ENCODE measurements around the gene PTPRC. TPM values are rescaled to one million over a fixed set of nuclear protein-coding genes. Genes with fewer than 3 reads are reported as not detected.

The PTPRC gene
- total RNA-seq, 2 experiments from 2014 or later: 475 to 499 TPM

- intact Hi-C loops (cut with micrococcal nuclease): loop anchor here (2.0 to 5.0 kb wide), 3 partner anchors 34 to 516 kb away; no protein-coding TSS in a partner anchor
- CTCF ChIA-PET: interaction anchor here (0.7 to 6.0 kb wide), 4 partner anchors 7 to 71 kb away, joined by 3 to 27 read pairs (median 4); no protein-coding TSS in a partner anchor
- POLR2A ChIA-PET: interaction anchor here (0.8 to 6.5 kb wide), 10 partner anchors 13 to 88 kb away, joined by 3 to 67 read pairs (median 16); partner anchors contain the start of gene PTPRC
- no peak for DNase-seq
- H3K4me3 Mint-ChIP-seq: peak overlapping the region; percentile 67
- peak overlapping the region; percentile 90 for H3K27ac Mint-ChIP-seq
- no peaks in the 10 kb centered on the region for H3K9me3 Mint-ChIP-seq
- peaks cover 86% of the 10 kb centered on the region for H3K4me1 Mint-ChIP-seq (ENCODE audit: low read depth)
- no peak for TF ChIP-seq CTCF (IDR thresholded peaks at IDR 0.05)
- H3K27me3 Mint-ChIP-seq: no peaks in the 10 kb centered on the region
- H3K36me3 Mint-ChIP-seq (ENCODE audit: low read depth): peaks cover 65% of the 10 kb centered on the region
- ATAC-seq: no peak
Observed at GRCh38 chr1:198682850-198683249, 44.0 kb downstream of the PTPRC start.

- ATAC-seq: no peak
- intact Hi-C loops (cut with micrococcal nuclease): loop anchor here (2.0 to 5.0 kb wide), 3 partner anchors 35 to 516 kb away; no protein-coding TSS in a partner anchor
- no peak for DNase-seq
- peak overlapping the region; percentile 90 for H3K27ac Mint-ChIP-seq
- POLR2A ChIA-PET: interaction anchor here (0.7 to 6.5 kb wide), 8 partner anchors 14 to 273 kb away, joined by 3 to 67 read pairs (median 26); partner anchors contain the start of gene PTPRC
- TF ChIP-seq CTCF (IDR thresholded peaks at IDR 0.05): no peak
- H3K4me1 Mint-ChIP-seq (ENCODE audit: low read depth): peaks cover 86% of the 10 kb centered on the region
- CTCF ChIA-PET: interaction anchor here (6.0 kb wide), 1 partner anchor 34 kb away, joined by 27 read pairs; no protein-coding TSS in a partner anchor
- H3K4me3 Mint-ChIP-seq: peak overlapping the region; percentile 67
- H3K9me3 Mint-ChIP-seq: no peaks in the 10 kb centered on the region
- H3K36me3 Mint-ChIP-seq (ENCODE audit: low read depth): peaks cover 62% of the 10 kb centered on the region
- no peaks in the 10 kb centered on the region for H3K27me3 Mint-ChIP-seq
Observed at GRCh38 chr1:198683449-198683848, 44.6 kb downstream of the PTPRC start.

- ChIA-PET POLR2A (interaction anchor here (0.6 to 1.0 kb wide), 2 partner anchors 41 to 57 kb away, joined by 3 read pairs; no protein-coding TSS in a partner anchor), CTCF (interaction anchor here (0.8 to 6.0 kb wide), 11 partner anchors 13 to 322 kb away, joined by 3 to 27 read pairs (median 4); no protein-coding TSS in a partner anchor)
- no peak for ATAC-seq
- Mint-ChIP-seq H3K9me3 (no peaks in the 10 kb centered on the region), H3K27ac (peak overlapping the region; percentile 90), H3K4me1 (ENCODE audit: low read depth) (peaks cover 89% of the 10 kb centered on the region), H3K4me3 (peak overlapping the region; percentile 62), H3K27me3 (no peaks in the 10 kb centered on the region), H3K36me3 (ENCODE audit: low read depth) (peaks cover 56% of the 10 kb centered on the region)
- no peak for DNase-seq
- intact Hi-C loops (cut with micrococcal nuclease): no loop called here
- TF ChIP-seq CTCF (IDR thresholded peaks at IDR 0.05): peak; percentile 53
Observed at GRCh38 chr1:198686069-198686728, 47.4 kb downstream of the PTPRC start.

- ATAC-seq (peak; percentile 40), DNase-seq (peak; percentile 69)
- no peak for TF ChIP-seq CTCF (IDR thresholded peaks at IDR 0.05)
- intact Hi-C loops (cut with micrococcal nuclease): no loop called here
- peaks cover 58% of the 10 kb centered on the region for H3K36me3 Mint-ChIP-seq (ENCODE audit: low read depth)
- CTCF ChIA-PET: interaction anchor here (2.0 kb wide), 1 partner anchor 14 kb away, joined by 7 read pairs; no protein-coding TSS in a partner anchor
- peak overlapping the region; percentile 84 for H3K27ac Mint-ChIP-seq
- no peaks in the 10 kb centered on the region for H3K27me3 Mint-ChIP-seq
- H3K4me3 Mint-ChIP-seq: peak overlapping the region; percentile 32
- peaks cover 89% of the 10 kb centered on the region for H3K4me1 Mint-ChIP-seq (ENCODE audit: low read depth)
- POLR2A ChIA-PET: no interaction called here
- H3K9me3 Mint-ChIP-seq: no peaks in the 10 kb centered on the region
Observed at GRCh38 chr1:198687429-198687828, 48.6 kb downstream of the PTPRC start.

- POLR2A ChIA-PET: interaction anchor here (1.4 to 2.0 kb wide), 2 partner anchors 10 to 11 kb away, joined by 3 to 5 read pairs; no protein-coding TSS in a partner anchor
- H3K36me3 Mint-ChIP-seq (ENCODE audit: low read depth): peaks cover 63% of the 10 kb centered on the region
- H3K4me1 Mint-ChIP-seq (ENCODE audit: low read depth): peaks cover 83% of the 10 kb centered on the region
Observed at GRCh38 chr1:198691063-198691462, 52.2 kb downstream of the PTPRC start.

More at GRCh38 chr1:198691063-198691462, 52.2 kb downstream of the PTPRC start:
- H3K27ac Mint-ChIP-seq: peak overlapping the region; percentile 79
- DNase-seq (no peak), ATAC-seq (peak; percentile 23)
- peak overlapping the region; percentile 4 for H3K4me3 Mint-ChIP-seq
- CTCF ChIA-PET: interaction anchor here (1.9 to 2.2 kb wide), 4 partner anchors 8 to 32 kb away, joined by 4 to 11 read pairs (median 7); no protein-coding TSS in a partner anchor
- no peak for TF ChIP-seq CTCF (IDR thresholded peaks at IDR 0.05)
- no peaks in the 10 kb centered on the region for H3K9me3 Mint-ChIP-seq
- intact Hi-C loops (cut with micrococcal nuclease): no loop called here
- H3K27me3 Mint-ChIP-seq: no peaks in the 10 kb centered on the region

Measured in activated CD8-positive, alpha-beta T cell treated with anti-CD3 and anti-CD28 coated beads for 36 hours (primary cell).